Spleen (tissue), 7 donors: ENCODE results near the gene ZBTB4.

Experiments used
- POLR2A ChIP-seq, 3 donors: fragments of 450-650 bp; IDR thresholded peaks; one replicate each; pipeline ENCODE4 v1.5.1; 2017; ENCODE audit warnings: antibody characterized with exemption in 3 of 3, mild to moderate bottlenecking in 1 of 3
- POLR2AphosphoS5 ChIP-seq, 3 donors: sonication (generic); formaldehyde crosslinking; IDR thresholded peaks; one replicate each; pipeline ENCODE4 v1.5.1; 2017; ENCODE audit warnings: antibody characterized with exemption in 3 of 3
- TF ChIP-seq, protein P1 (sequence below), 11 experiments: fragments of 200-600 bp in 7 of 11; fragments of 450-650 bp in 4 of 11; sonication (generic) in 4 of 11; IDR thresholded peaks in 8 of 11; conservative IDR thresholded peaks in 3 of 11; 1 replicate in 7 of 11; 2 replicates in 4 of 11; pipeline versions ENCODE4 v1.4.0 to v1.8.0; 2016 to 2021; ENCODE audit warnings: antibody characterized with exemption in 11 of 11, inconsistent platforms in 4 of 11, mild to moderate bottlenecking in 1 of 11
- donor health status: DM: no; HTN: no; CAD: no; lungs with moderate emphysema.
- donor health status: DM: no; HTN: no; CAD: no.
- donor health status: DM: no; HTN: no; CAD: no.

DNA sequence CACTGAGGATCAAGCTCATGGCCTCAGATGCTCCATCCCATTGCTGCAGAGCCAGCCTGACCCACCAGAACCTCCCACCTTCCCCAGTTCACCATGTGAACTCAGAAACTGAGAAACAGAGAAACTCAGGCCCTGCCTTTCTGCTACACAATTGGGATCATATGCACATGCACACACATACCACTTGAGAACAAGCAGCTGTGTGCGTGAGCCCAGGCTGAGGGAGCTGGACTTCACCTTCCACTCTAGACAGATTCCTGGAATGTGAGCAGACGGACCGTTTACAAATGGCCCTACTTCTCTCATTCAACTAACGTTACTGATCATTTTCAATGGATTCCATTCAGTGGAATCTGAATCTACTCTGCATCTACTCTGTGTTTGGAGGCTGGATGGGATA, 55.8 kb downstream of the ZBTB4 start:
- TF ChIP-seq, protein P1, sequence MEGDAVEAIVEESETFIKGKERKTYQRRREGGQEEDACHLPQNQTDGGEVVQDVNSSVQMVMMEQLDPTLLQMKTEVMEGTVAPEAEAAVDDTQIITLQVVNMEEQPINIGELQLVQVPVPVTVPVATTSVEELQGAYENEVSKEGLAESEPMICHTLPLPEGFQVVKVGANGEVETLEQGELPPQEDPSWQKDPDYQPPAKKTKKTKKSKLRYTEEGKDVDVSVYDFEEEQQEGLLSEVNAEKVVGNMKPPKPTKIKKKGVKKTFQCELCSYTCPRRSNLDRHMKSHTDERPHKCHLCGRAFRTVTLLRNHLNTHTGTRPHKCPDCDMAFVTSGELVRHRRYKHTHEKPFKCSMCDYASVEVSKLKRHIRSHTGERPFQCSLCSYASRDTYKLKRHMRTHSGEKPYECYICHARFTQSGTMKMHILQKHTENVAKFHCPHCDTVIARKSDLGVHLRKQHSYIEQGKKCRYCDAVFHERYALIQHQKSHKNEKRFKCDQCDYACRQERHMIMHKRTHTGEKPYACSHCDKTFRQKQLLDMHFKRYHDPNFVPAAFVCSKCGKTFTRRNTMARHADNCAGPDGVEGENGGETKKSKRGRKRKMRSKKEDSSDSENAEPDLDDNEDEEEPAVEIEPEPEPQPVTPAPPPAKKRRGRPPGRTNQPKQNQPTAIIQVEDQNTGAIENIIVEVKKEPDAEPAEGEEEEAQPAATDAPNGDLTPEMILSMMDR (IDR thresholded peaks at IDR 0.05 in 8 of 11, conservative IDR thresholded peaks at IDR 0.05 in 3 of 11) = no peak
- TF ChIP-seq POLR2A (IDR thresholded peaks at IDR 0.05) (no peak), POLR2AphosphoS5 (IDR thresholded peaks at IDR 0.05) (no peak)
